ENCODE results near the gene NAPA. TPM values are rescaled to one million over a fixed set of nuclear protein-coding genes. Genes with fewer than 3 reads are reported as not detected.

The NAPA gene
- total RNA-seq, 2 donors from 2014 or later = 127 to 213 TPM

GRCh38 chr19:47549261-47549862 lies 34.5 kb upstream of the NAPA start:
- no peak for TF ChIP-seq CTCF (IDR thresholded peaks at IDR 0.05)
- no peaks in the 10 kb centered on the region for H3K36me3 ChIP-seq

GRCh38 chr19:47547199-47547598 lies 32.3 kb upstream of the NAPA start:
- no peak for DNase-seq (ENCODE audit: low spot score)
- peaks cover 0 to 7% of the 10 kb centered on the region in 2 donors for H3K27me3 ChIP-seq
- H3K4me3 ChIP-seq = no peak overlapping the region
- peaks cover 0 to 7% of the 10 kb centered on the region in 2 donors for H3K4me1 ChIP-seq
- H3K9me3 ChIP-seq = no peaks in the 10 kb centered on the region
- H3K36me3 ChIP-seq = no peaks in the 10 kb centered on the region
- H3K27ac ChIP-seq = no peak overlapping the region
- no peak for TF ChIP-seq CTCF (IDR thresholded peaks at IDR 0.05)

More at GRCh38 chr19:47549261-47549862, 34.5 kb upstream of the NAPA start:
- Histone ChIP-seq H3K4me1 (peaks cover 0 to 7% of the 10 kb centered on the region in 2 donors), H3K9me3 (no peaks in the 10 kb centered on the region), H3K27ac (no peak overlapping the region), H3K4me3 (no peak overlapping the region), H3K27me3 (peaks cover 0 to 7% of the 10 kb centered on the region in 2 donors)
- no peak for DNase-seq (ENCODE audit: low spot score)

- DNase-seq (ENCODE audit: low spot score) = no peak
- H3K27ac ChIP-seq = no peak overlapping the region
- peak overlapping the region in 1 of 2 donors; percentile 35 for H3K4me3 ChIP-seq
- peaks cover 0 to 7% of the 10 kb centered on the region in 2 donors for H3K4me1 ChIP-seq
- no peak for TF ChIP-seq CTCF (IDR thresholded peaks at IDR 0.05)
- no peaks in the 10 kb centered on the region for H3K9me3 ChIP-seq
- H3K36me3 ChIP-seq = no peaks in the 10 kb centered on the region
- peaks cover 0 to 7% of the 10 kb centered on the region in 2 donors for H3K27me3 ChIP-seq
Measured at GRCh38 chr19:47545061-47545948, 30.4 kb upstream of the NAPA start.

- no peaks in the 10 kb centered on the region for H3K9me3 ChIP-seq
- peaks cover 0 to 7% of the 10 kb centered on the region in 2 donors for H3K4me1 ChIP-seq
- H3K27me3 ChIP-seq = peaks cover 0 to 7% of the 10 kb centered on the region in 2 donors
- no peak for DNase-seq (ENCODE audit: low spot score)
- H3K27ac ChIP-seq = no peak overlapping the region
- no peaks in the 10 kb centered on the region for H3K36me3 ChIP-seq
- no peak for TF ChIP-seq CTCF (IDR thresholded peaks at IDR 0.05)
- no peak overlapping the region for H3K4me3 ChIP-seq
Measured at GRCh38 chr19:47544476-47544875, 29.6 kb upstream of the NAPA start.

GRCh38 chr19:47544075-47544474 lies 29.2 kb upstream of the NAPA start:
- H3K4me1 ChIP-seq = peaks cover 0 to 7% of the 10 kb centered on the region in 2 donors
- no peak for TF ChIP-seq CTCF (IDR thresholded peaks at IDR 0.05)
- H3K36me3 ChIP-seq = no peaks in the 10 kb centered on the region
- H3K4me3 ChIP-seq = no peak overlapping the region
- DNase-seq (ENCODE audit: low spot score) = no peak
- peaks cover 0 to 7% of the 10 kb centered on the region in 2 donors for H3K27me3 ChIP-seq
- no peak overlapping the region for H3K27ac ChIP-seq
- H3K9me3 ChIP-seq = no peaks in the 10 kb centered on the region

Data from right atrium auricular region (tissue), 2 donors.